Fibroblast of villous mesenchyme (primary cell): ENCODE data around the gene ZNF511. TPM values are rescaled to one million over a fixed set of nuclear protein-coding genes. Genes with fewer than 3 reads are reported as not detected.
"Not testable (repeated sequence)": the region's sequence is repeated elsewhere in the genome, so short reads cannot be mapped to it uniquely, and the experiment has no call there.

Experiments used
- DNase-seq: peaks from one replicate; pipeline ENCODE4 v3.0.0-alpha.2; 2010; ENCODE audit warnings: low read depth
- H3K4me3 ChIP-seq: 2 replicates; pipeline ENCODE4 v1.5.1; 2011; ENCODE audit warnings: low read depth, mild to moderate bottlenecking, low read length
- total RNA-seq: library from RNA; depleted of rRNA; stranded (reverse); fragments of >200 nt; gene quantifications from 2 replicates; pipeline ENCODE4 v1.2.3, GENCODE V29; 2012
- TF ChIP-seq, protein P1 (sequence below): IDR thresholded peaks from 2 replicates; pipeline ENCODE4 v1.5.1; 2012; ENCODE audit warnings: low read depth, mild to moderate bottlenecking, low read length; ENCODE audit not compliant: insufficient read depth

The ZNF511 gene
- total RNA-seq, 1 donor, result 21.2 TPM

DNA sequence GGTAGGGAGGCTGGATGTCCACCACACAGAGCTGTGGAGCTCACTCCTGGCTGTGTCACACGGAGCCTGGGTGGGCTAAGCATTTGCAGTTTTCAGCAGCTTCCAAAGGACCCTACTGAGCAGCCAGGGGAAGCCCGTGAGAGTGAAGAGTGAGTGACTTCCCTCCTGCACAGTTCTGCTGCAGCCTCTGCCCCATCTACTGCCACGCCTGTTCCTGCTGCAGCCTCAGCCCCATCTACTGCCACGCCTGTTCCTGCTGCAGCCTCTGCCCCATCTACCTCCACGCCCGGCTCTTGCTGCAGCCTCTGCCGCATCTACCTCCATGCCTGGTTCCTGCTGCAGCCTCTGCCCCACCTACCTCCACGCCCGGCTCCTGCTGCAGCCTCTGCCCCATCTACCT is 44.3 kb upstream of the ZNF511 start:
- DNase-seq, result no peak
- no peak overlapping the region for H3K4me3 ChIP-seq
- TF ChIP-seq, protein P1, sequence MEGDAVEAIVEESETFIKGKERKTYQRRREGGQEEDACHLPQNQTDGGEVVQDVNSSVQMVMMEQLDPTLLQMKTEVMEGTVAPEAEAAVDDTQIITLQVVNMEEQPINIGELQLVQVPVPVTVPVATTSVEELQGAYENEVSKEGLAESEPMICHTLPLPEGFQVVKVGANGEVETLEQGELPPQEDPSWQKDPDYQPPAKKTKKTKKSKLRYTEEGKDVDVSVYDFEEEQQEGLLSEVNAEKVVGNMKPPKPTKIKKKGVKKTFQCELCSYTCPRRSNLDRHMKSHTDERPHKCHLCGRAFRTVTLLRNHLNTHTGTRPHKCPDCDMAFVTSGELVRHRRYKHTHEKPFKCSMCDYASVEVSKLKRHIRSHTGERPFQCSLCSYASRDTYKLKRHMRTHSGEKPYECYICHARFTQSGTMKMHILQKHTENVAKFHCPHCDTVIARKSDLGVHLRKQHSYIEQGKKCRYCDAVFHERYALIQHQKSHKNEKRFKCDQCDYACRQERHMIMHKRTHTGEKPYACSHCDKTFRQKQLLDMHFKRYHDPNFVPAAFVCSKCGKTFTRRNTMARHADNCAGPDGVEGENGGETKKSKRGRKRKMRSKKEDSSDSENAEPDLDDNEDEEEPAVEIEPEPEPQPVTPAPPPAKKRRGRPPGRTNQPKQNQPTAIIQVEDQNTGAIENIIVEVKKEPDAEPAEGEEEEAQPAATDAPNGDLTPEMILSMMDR, result no peak

DNA sequence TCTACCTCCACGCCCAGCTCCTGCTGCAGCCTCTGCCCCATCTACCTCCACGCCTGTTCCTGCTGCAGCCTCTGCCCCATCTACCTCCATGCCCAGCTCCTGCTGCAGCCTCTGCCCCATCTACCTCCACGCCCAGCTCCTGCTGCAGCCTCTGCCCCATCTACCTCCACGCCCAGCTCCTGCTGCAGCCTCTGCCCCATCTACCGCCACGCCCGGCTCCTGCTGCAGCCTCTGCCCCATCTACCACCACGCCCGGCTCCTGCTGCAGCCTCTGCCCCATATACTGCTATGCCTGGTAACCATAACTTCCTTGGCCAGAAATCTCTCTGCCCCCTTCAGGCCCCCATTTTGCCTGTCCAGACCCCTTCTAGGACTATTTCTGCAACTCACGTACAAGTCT is 43.7 kb upstream of the ZNF511 start:
- not testable (repeated sequence) for DNase-seq

DNA sequence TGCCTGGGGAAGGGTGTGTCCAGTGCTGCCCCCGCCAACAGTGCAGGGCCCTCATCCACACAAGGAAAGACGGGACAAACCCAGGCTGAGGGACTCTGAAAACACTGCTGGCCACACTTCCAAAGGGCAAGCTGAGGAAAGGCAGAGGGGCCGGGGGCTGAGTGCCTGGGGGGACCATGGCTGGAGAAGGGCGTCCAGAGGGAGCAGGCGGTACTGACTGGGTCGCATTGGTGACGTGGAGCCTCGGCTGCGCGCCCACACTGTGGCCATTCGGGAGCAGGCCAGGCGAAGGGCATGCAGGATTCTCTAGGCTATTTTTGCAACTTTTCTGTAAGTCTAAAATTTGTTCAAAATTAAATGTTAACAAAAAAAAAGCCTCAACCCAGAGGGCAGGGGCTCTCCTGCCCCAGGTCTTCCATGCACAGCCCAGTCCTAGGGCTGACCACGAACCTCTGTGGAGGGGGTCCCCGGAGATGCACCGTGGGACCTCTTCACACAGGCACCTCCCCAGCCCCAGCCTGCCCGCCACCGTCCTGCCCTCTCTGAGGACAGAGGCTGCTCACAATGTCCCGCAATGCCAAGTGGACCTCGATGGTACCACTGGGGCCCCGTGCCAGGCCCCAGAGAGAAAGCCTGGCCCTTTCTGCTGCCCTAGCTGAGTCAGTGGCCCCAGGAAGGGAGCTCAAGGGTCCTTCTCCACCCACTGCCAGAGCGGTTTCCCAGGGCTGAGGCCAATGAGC is 42.5 kb upstream of the ZNF511 start:
- TF ChIP-seq, protein P1, result no peak
- H3K4me3 ChIP-seq, result no peak overlapping the region

More for the DNA sequence above, 43.7 kb upstream of the ZNF511 start:
- not testable (repeated sequence) for H3K4me3 ChIP-seq

DNA sequence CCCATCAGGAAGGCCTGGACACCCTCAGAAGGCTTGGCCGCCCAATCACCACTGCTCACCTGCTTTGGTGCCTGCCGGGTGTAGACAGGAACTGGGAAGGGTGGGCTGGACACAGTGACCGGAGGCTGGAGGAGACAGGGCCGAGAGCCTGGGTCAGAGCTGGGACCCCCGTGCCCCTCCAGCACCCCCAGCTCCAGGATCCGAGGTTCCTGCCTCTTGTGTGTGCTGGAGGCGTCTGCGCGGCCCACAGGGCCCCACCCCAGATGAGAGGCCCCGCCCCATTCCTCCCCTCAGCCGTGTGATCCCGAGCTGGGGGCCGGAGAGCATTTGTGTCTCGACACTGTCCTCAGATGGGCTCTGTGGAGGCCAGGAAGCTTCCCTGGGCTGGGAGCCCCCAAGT is 41.4 kb upstream of the ZNF511 start:
- H3K4me3 ChIP-seq, result no peak overlapping the region
- TF ChIP-seq, protein P1, result no peak
- DNase-seq, result no peak

More for the DNA sequence above, 42.5 kb upstream of the ZNF511 start:
- DNase-seq, result no peak

DNA sequence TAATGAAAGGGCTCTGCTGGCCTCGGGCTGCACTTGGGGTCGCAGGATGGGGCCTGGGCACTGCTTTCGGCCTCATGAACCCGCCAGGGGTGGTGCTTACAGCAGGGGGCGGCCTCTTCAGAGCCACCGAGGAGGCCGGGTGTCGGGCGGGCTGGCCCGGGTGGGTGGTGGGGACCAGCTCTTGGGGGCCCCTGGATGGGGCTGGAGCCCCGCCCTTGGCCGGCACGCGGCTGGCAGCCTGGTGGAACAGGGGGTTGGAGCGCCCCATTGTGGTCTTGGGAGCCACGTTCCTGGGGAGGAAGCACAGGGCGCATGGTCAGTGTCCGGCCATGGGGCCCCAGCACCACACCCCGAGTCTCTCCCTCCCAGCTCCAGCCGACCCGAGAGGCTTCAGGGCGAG is 40.9 kb upstream of the ZNF511 start:
- H3K4me3 ChIP-seq, result no peak overlapping the region
- no peak for DNase-seq
- TF ChIP-seq, protein P1, result no peak

DNA sequence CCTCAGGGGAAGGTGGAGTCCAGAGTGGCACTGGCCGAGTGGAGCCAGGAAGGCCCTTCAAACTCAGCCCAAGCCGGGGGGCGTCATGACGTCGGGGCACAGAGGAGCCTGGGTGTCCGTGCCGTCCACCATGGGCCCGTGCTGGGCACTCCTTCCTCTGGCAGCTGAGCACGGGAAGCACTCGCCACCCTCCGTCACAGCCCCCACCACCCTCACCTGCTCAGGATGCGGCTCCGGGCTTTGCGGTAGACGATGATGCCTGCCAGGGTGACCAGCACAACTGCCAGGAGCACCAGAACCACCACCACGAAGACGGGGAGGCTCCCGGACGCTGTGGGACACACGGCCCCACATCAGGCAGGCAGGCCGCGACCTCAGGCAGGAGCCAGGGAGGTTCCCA is 40.2 kb upstream of the ZNF511 start:
- DNase-seq, result no peak
- H3K4me3 ChIP-seq, result no peak overlapping the region
- TF ChIP-seq, protein P1, result no peak

DNA sequence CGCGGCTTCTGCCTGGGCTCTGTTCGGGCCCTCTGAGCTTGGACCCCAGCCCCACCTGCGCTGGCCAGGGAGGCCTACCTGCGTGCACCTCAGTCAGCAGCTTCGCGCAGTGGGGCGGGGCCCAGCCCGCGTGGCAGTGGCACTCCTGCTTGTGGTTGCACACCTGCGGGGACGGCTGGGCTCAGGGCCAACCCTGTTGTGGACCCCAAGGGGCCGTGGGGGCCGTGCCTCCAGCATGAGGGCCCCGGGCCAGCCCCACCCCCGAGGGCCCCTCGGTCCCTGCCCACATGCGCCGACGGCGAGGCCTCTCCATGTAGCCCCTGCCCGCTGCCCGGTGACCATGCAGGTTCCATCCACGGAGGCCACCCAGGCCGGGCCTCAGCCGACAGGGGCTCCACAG is 39.3 kb upstream of the ZNF511 start:
- no peak overlapping the region for H3K4me3 ChIP-seq
- no peak for DNase-seq
- TF ChIP-seq, protein P1, result no peak
